GM21381 (cell line): ENCODE data around the gene DISC1.

Experiments used
- ATAC-seq: cut with Tn5 transposase; IDR thresholded peaks from one replicate; pipeline ENCODE4 v1.9.1; 2021; ENCODE audit warnings: mild to moderate bottlenecking, moderate library complexity; ENCODE audit not compliant: unreplicated experiment

DISC1 gene

GRCh38 chr1:232059726-232060374 lies 433.3 kb downstream of the DISC1 start:
- ATAC-seq: no peak

GRCh38 chr1:232062967-232063366 lies 436.4 kb downstream of the DISC1 start:
- no peak for ATAC-seq

DNA sequence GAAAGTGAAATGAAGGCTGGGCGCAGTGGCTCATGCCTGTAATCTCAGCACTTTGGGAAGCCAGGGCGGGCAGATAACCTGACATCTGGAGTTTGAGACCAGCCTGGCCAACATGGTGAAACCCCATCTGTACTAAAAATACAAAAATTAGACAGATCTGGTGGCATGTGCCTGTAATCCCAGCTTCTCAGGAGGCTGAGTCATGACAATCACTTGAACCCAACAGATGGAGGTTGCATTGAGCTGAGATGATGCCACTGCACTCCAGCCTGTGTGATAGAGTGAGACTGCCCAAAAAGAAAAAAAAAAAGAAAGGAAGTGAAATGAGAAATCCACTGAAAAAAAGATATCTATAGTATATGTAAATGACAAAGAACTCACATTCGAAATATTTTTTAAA lies 439.9 kb downstream of the DISC1 start:
- ATAC-seq: no peak

DNA sequence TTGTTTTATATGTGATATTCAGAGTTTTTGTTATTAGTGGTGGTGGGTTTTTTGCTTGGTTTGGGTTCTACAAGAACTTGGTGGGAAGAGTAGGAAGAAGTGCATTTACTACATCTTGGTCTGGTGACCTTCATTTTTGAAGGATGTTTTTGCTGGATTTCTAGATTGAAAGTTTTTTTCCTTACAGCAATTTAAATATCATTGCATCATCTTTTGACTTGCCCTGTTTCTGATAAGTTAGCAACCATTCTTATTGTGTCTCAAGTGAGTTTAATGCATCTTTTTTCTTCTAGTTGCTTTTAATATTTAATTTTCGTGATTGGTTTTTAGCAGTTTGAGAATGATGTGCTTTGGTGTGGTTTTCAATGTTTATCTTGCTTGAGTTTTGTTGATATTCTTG lies 447.7 kb downstream of the DISC1 start:
- no peak for ATAC-seq

- no peak for ATAC-seq
Observed at GRCh38 chr1:232077809-232078208, 451.2 kb downstream of the DISC1 start.

- no peak for ATAC-seq
Observed at GRCh38 chr1:232084584-232085223, 458.1 kb downstream of the DISC1 start.

- no peak for ATAC-seq
Observed at GRCh38 chr1:232090816-232091215, 464.2 kb downstream of the DISC1 start.
